ENCODE data around the gene TUBB6.

- TF ChIP-seq CTCF (conservative IDR thresholded peaks at IDR 0.05 in 1 of 2, IDR thresholded peaks at IDR 0.05 in 1 of 2; ENCODE audit: extremely low read depth in 1 of 2, insufficient read depth in 1 of 2, low read depth in 1 of 2, low read length in 2 of 2) (no peak), EZH2 (IDR thresholded peaks at IDR 0.05; ENCODE audit: borderline replicate concordance, low read length) (no peak)
Observed at GRCh38 chr18:12291161-12291560, 16.9 kb upstream of the TUBB6 start.

All from mammary epithelial cell (primary cell).